GM13977 (cell line): ENCODE results near the gene SFRP2.

Source experiments
- DNase-seq: peaks from one replicate; pipeline ENCODE4 v3.0.0; 2012; ENCODE audit warnings: low spot score
- CTCF ChIP-seq: IDR thresholded peaks from 2 replicates; pipeline ENCODE4 v1.5.1; 2012; ENCODE audit warnings: mild to moderate bottlenecking, control low read depth; ENCODE audit not compliant: insufficient read depth; ENCODE audit errors: extremely low read depth, missing control alignments
- in situ Hi-C: fragments of 300-500 bp; cut with MboI; formaldehyde crosslinking; loops from one replicate; pipeline ENCODE4 v1.12.0; 2022; ENCODE audit warnings: low sequenced_read_pairs, low pct_unique_long_range_greater_than_20kb, mixed read lengths, inconsistent platforms; ENCODE audit not compliant: unreplicated experiment

Gene SFRP2, protein sequence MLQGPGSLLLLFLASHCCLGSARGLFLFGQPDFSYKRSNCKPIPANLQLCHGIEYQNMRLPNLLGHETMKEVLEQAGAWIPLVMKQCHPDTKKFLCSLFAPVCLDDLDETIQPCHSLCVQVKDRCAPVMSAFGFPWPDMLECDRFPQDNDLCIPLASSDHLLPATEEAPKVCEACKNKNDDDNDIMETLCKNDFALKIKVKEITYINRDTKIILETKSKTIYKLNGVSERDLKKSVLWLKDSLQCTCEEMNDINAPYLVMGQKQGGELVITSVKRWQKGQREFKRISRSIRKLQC

GRCh38 chr4:153788413-153789276 lies at the start of gene SFRP2:
Gene SFRP2, minus strand, starts transcription at chr4:153789083. Its CDS starts 248 bp downstream, at chr4:153788835.
- in situ Hi-C loops, result no loop called here
- DNase-seq, result no peak
- TF ChIP-seq CTCF, result no peak

- no peak for DNase-seq
- TF ChIP-seq CTCF, result no peak
- in situ Hi-C loops, result no loop called here
These were observed 49.7 kb upstream of the SFRP2 start for GRCh38 chr4:153838564-153838963.

- in situ Hi-C loops, result no loop called here
- no peak for TF ChIP-seq CTCF
- no peak for DNase-seq
These were observed 46.0 kb upstream of the SFRP2 start for GRCh38 chr4:153834901-153835300.

DNA sequence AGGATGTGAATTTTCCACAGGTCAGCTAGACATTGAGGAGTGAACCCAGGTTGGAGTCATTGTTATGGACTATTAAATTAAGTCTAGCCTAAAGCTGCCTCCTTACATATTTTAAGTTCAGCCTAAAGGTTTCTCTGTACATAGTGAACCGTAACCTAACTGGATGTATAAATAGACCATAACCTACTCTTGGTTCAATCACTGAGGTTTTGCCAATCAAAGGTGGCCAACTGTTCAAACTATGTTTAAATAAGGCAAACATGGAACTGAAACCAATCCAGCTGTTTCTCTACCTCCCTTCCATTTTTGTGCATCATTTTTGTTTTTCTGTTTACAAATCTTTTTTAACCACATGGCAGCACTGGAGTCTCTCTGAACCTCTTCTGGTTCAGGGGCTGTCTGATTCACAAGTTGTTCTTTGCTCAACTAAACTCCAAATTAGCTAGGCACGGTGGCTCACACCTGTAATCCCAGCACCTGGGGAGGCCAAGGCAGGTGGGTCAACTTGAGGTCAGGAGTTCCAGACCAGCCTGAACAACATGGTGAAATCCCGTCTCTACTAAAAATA lies 43.9 kb upstream of the SFRP2 start:
- no peak for TF ChIP-seq CTCF
- in situ Hi-C loops, result no loop called here
- no peak for DNase-seq

- in situ Hi-C loops, result no loop called here
- no peak for TF ChIP-seq CTCF
- DNase-seq, result no peak
These were observed 43.2 kb upstream of the SFRP2 start for GRCh38 chr4:153832054-153832453.

- no peak for TF ChIP-seq CTCF
- no peak for DNase-seq
- in situ Hi-C loops, result no loop called here
These were observed 42.4 kb upstream of the SFRP2 start for GRCh38 chr4:153831245-153831644.
